Subcutaneous adipose tissue (tissue), 4 donors: ENCODE data around the gene IL7R. TPM values are rescaled to one million over a fixed set of nuclear protein-coding genes. Genes with fewer than 3 reads are reported as not detected.

Experiments
- CTCF ChIP-seq: fragments of 450-650 bp; IDR thresholded peaks from one replicate; pipeline ENCODE4 v1.5.1; 2016; ENCODE audit warnings: low read depth, mild to moderate bottlenecking, control low read depth, antibody characterized with exemption, moderate library complexity
- total RNA-seq, 4 donors: library from RNA; depleted of rRNA; stranded (reverse); fragments of >200 nt; gene quantifications; one replicate each; pipeline ENCODE4 v1.1.0, GENCODE V29; 2016

The IL7R gene
- total RNA-seq, 4 donors from 2014 or later = 3.8 to 28.0 (median 14.3) TPM

DNA sequence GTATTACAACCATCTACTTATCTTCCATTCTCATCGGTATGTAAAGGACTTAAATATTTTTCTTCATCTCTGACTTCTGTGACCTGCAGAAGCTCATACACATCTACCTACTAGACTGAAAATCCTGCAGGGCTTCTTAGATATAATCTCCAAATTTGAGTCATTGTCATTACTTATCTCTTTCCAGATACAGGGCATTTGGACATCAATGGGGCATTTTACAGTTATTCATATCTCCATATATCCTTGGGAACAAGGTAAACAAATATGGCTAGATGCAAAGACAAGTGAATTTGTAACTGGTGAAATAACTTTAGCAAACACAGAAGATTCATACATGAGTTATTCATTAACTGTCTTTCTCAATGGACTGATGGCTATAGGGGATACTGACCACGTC lies 37.7 kb upstream of the IL7R start:
- no peak for TF ChIP-seq CTCF

GRCh38 chr5:35819668-35820067 lies 37.0 kb upstream of the IL7R start:
- TF ChIP-seq CTCF = no peak

DNA sequence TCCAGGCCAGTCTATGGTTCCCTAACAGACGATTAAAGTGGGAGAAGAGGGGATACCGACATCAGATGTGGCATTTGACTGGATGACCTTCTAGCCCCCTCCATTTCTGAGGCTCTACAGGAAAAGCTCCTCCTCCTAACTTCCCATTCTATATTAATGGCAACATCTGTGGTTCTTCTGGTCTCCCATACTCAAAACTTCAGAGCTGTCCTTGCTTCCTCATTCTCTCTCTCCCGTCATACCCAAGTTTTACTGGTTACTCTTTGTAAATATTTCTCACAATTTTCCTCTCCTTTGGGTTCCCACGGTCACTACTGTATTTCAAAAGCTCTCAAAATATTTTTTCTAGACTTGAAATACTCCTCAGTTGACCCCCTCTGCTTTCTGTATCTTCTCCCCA lies 36.0 kb upstream of the IL7R start:
- TF ChIP-seq CTCF = no peak

DNA sequence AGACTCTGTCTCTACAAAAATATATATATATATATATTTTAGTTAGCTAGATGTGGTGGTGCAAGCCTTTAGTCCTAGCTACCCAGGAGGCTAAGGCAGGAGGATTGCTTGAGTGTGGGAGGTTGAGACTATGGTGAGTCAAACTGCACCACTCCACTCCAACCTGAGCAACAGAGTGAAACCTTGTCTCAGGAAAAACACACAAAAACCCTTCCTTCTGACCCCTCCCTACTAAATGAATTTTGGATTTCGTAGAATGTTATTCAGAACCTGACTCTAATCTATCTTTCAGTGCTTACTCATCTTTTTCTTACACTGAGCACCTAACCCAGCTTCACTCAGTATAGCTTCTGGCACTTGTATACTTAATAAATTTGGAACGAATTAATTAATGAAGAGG lies 35.2 kb upstream of the IL7R start:
- TF ChIP-seq CTCF = no peak

GRCh38 chr5:35822511-35822910 lies 34.2 kb upstream of the IL7R start:
- no peak for TF ChIP-seq CTCF

DNA sequence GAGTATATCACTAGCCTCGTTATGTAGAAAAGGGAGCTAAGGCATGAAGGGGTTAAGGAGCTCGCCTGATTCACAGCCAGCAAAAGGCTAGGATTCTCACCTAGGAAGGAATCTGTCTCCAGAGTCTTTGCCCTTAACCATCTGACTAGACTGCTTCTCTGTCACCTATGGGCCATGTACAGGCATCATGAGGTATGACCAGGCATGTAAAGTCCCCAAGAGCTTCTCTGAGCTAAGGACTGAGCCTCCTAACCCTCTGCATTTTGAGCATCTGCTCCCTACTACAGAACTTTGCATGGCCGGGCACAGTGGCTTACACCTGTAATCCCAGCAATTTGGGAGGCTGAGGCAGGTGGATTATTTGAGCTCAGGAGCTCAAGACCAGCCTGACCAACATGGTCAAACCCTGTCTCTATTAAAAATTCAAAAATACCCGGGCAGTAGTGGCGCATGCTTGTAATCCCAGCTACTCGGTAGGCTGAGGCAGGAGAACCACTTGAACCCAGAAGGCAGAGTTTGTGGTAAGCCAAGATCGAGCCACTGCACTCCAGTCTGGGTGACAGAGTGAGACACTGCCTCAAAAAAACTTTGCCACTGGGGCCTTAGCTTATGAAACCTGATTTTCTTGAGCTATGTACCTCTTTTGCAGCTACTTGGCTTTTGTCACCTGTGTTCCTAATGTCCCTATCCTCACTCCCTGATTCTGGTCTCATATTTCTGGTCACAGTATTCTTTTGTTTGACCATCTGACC lies 33.2 kb upstream of the IL7R start:
- no peak for TF ChIP-seq CTCF

DNA sequence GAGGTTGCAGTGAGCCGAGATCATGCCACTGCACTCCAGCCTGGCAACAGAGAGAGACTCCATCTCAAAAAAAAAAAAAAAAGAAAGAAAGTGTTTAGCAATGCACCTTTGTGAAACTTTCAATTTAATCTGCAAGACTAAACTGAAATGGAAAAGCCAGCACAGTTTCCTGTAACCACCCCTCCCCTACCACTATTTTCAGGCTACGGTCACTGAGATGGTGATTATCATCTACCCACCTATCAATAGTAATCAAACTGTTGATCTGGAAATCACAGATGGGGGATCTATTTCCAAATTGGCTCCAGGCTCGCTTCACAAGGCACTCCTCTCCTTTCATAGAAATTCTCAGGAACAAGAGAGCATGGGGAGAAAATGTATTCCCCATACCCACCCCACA lies 30.6 kb upstream of the IL7R start:
- TF ChIP-seq CTCF = no peak
